ENCODE data around the gene NTSR1.

Gene NTSR1

DNA sequence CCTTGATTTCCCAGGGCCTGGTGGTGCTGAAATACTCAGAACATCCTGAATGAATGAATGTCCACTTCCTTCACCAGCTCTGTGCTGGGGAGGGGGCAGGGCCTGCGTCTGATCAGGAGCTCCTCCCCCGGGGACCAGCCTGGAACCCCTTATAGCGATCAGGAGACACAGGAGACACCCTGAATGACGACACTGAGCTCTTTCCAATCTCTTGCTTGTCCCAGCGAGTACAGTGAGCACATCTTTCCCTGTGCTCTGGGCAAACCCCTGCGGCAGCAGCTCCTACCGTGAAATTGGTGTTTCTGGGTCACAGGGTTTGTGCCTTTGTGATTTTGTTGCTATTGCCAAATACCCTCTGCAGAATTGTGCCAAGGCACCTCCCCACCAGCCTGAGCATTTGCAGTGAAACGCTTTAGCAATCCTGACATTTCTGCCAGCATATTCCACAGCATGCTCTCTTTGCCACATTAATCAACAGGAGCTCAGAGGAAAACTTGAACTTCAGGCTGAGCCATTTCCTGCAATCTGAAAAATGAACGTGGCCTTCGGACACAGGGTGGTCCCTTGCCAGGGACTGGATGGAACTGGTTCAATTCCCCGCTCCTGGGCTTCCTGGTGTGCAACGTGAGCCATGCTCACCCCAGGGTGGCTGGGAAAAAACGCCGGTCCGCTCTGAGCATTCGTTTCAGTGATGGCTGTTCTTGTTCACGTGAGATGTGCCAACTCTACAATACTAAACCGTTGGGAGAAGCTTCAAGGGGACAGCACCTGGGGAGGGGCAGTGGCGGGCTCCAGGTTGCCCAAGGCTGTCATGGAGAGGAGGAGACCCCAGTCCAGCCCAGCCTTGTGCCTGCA, 64.6 kb downstream of the NTSR1 start:
- Histone ChIP-seq H3K36me3 (ENCODE audit: control insufficient read depth, insufficient read depth, low read length) (no peaks in the 10 kb centered on the region), H3K4me3 (ENCODE audit: extremely low read depth, insufficient read depth, low read length, poor library complexity, severe bottlenecking) (no peak overlapping the region), H3K27ac (ENCODE audit: low read depth, low read length, severe bottlenecking) (no peak overlapping the region), H3K9me3 (ENCODE audit: control insufficient read depth, low read length) (no peaks in the 10 kb centered on the region), H3K4me1 (ENCODE audit: control insufficient read depth, insufficient read depth, low read length, poor library complexity, severe bottlenecking) (peaks cover 10% of the 10 kb centered on the region)
- 80 to 90% methylated on average over 17 to 18 of the region's 19 CpGs for WGBS, 2 experiments (ENCODE audit: insufficient coverage in 2 of 2)

DNA sequence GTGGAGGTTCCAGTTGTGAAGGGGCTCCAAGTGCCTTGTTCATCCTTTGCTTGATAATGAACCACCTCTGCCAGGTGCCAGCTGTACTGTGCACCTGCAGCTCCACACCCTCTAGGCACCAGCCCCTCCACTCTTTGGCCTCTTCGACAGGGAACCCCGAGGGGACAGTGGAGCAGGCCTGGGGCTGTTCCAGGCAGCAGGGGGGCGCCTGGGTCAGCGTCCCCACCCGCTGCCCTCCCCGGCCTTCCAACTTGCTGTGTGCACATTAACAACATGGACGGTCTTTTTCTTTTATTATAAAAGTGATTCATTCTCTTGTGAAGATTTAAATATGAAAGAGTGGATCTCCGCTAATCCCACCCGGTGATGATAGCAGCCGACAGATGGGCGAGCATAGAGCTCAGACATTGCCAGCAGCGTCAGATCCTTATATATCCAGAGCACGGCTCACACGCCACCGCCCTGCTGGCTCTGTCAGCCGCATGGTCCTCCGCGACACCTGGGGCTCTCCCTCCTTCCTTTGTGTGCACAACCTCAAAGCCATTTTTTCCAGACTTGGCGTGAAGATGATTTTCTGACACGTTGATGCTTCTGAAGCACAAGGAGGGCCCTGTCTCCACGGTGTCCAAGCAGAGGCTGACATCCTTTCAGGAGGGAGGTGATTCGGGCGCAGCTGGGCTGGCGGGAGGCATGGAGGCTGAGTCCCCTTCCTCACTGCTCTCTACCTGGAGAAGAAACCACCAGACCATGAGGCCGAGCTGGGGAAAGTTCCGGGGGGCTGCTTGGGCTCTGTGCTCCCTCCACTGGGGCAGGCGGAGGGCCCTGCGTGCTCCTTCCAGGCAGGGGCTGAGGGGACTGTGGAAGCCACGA, 65.4 kb downstream of the NTSR1 start:
- Histone ChIP-seq H3K4me1 (ENCODE audit: control insufficient read depth, insufficient read depth, low read length, poor library complexity, severe bottlenecking) (peaks cover 4% of the 10 kb centered on the region), H3K36me3 (ENCODE audit: control insufficient read depth, insufficient read depth, low read length) (no peaks in the 10 kb centered on the region), H3K27ac (ENCODE audit: low read depth, low read length, severe bottlenecking) (no peak overlapping the region), H3K9me3 (ENCODE audit: control insufficient read depth, low read length) (no peaks in the 10 kb centered on the region), H3K4me3 (ENCODE audit: extremely low read depth, insufficient read depth, low read length, poor library complexity, severe bottlenecking) (no peak overlapping the region)
- WGBS, 2 experiments (ENCODE audit: insufficient coverage in 2 of 2), result 92 to 93% methylated on average over 22 to 23 of the region's 29 CpGs

DNA sequence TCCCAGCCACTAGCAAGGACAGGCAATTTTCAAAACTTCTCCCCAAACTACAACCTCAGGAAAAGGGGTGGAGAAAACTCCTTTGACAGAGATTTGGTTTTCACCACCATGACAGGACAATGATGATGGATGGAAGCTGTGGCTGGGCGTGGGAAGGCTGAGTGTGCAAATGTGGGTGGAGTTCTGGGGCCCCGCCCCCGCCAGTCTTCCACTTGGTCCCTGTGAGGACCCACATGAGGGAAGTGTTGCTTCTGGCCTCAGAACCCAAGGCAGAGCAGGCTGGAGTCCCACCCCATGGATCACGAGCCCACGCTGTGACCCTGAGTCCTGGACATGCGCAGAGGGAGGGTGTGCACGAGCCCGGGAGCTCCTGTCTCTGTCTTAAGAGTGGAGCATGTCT, 66.1 kb downstream of the NTSR1 start:
- WGBS, 2 experiments (ENCODE audit: insufficient coverage in 2 of 2), result 86 to 91% methylated on average over 6 to 7 of the region's 8 CpGs
- no peaks in the 10 kb centered on the region for H3K36me3 ChIP-seq (ENCODE audit: control insufficient read depth, insufficient read depth, low read length)
- no peak overlapping the region for H3K27ac ChIP-seq (ENCODE audit: low read depth, low read length, severe bottlenecking)
- no peaks in the 10 kb centered on the region for H3K9me3 ChIP-seq (ENCODE audit: control insufficient read depth, low read length)
- peaks cover 4% of the 10 kb centered on the region for H3K4me1 ChIP-seq (ENCODE audit: control insufficient read depth, insufficient read depth, low read length, poor library complexity, severe bottlenecking)
- H3K4me3 ChIP-seq (ENCODE audit: extremely low read depth, insufficient read depth, low read length, poor library complexity, severe bottlenecking), result no peak overlapping the region

DNA sequence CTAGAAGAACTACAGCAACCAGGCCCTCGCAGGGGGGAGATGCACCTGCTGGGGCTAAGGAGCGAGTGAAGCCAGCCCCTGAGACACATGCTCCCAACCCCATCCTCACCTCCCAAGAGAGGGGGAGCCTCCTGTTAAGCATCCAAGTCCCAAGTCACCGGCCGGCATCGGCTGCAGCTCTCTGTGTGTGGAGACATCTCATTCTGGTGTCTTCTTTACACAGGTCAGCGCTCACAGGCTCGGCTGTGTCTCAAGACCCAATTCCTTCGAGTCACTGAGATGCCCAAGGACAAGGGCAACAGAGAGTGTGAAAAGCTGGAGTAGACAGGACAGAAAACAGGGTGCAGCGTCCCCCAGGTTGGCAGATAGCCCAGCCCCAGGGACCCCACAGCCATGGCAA, 66.6 kb downstream of the NTSR1 start:
- H3K27ac ChIP-seq (ENCODE audit: low read depth, low read length, severe bottlenecking), result no peak overlapping the region
- H3K4me3 ChIP-seq (ENCODE audit: extremely low read depth, insufficient read depth, low read length, poor library complexity, severe bottlenecking), result no peak overlapping the region
- H3K9me3 ChIP-seq (ENCODE audit: control insufficient read depth, low read length), result no peaks in the 10 kb centered on the region
- WGBS, 2 experiments (ENCODE audit: insufficient coverage in 2 of 2), result 92 to 98% methylated on average over 6 to 7 of the region's 9 CpGs
- no peaks in the 10 kb centered on the region for H3K36me3 ChIP-seq (ENCODE audit: control insufficient read depth, insufficient read depth, low read length)
- H3K4me1 ChIP-seq (ENCODE audit: control insufficient read depth, insufficient read depth, low read length, poor library complexity, severe bottlenecking), result peaks cover 4% of the 10 kb centered on the region

DNA sequence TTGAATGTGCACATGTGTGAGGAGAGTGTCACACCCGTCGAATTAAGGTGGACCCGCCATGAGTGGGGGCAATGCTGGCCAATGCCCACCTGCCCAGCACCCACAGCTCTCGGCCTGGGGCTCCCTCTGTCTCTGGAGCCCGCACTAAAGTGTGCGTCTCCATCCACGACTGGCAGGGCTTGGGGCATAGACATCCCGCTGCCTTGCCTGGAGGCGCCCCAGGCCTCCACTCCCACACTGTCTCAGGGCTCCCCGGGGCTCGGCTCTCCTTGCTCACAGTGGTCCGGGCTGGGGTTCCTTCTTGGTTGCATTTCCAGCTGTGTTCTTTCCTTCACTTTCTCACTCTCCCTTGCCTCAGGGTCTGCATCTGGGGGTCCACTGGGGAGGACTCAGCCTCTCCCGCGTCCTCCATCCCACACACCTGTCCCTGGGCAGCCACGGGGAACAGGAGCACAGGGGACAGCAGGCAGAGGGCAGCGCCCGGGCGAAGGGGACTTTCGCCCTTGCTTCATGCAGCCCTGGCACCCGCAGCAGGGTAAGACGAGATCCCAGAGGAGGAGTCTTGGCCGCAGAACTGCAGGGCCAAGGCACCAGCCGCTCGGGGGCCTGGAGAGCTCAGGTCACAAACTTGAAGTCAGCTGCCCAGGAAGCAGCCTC, 67.5 kb downstream of the NTSR1 start:
- 94 to 97% methylated on average over 24 of the region's 24 CpGs for WGBS, 2 experiments (ENCODE audit: insufficient coverage in 2 of 2)
- peaks cover 4% of the 10 kb centered on the region for H3K4me1 ChIP-seq (ENCODE audit: control insufficient read depth, insufficient read depth, low read length, poor library complexity, severe bottlenecking)
- no peak overlapping the region for H3K4me3 ChIP-seq (ENCODE audit: extremely low read depth, insufficient read depth, low read length, poor library complexity, severe bottlenecking)
- no peak overlapping the region for H3K27ac ChIP-seq (ENCODE audit: low read depth, low read length, severe bottlenecking)
- H3K36me3 ChIP-seq (ENCODE audit: control insufficient read depth, insufficient read depth, low read length), result no peaks in the 10 kb centered on the region
- H3K9me3 ChIP-seq (ENCODE audit: control insufficient read depth, low read length), result no peaks in the 10 kb centered on the region

DNA sequence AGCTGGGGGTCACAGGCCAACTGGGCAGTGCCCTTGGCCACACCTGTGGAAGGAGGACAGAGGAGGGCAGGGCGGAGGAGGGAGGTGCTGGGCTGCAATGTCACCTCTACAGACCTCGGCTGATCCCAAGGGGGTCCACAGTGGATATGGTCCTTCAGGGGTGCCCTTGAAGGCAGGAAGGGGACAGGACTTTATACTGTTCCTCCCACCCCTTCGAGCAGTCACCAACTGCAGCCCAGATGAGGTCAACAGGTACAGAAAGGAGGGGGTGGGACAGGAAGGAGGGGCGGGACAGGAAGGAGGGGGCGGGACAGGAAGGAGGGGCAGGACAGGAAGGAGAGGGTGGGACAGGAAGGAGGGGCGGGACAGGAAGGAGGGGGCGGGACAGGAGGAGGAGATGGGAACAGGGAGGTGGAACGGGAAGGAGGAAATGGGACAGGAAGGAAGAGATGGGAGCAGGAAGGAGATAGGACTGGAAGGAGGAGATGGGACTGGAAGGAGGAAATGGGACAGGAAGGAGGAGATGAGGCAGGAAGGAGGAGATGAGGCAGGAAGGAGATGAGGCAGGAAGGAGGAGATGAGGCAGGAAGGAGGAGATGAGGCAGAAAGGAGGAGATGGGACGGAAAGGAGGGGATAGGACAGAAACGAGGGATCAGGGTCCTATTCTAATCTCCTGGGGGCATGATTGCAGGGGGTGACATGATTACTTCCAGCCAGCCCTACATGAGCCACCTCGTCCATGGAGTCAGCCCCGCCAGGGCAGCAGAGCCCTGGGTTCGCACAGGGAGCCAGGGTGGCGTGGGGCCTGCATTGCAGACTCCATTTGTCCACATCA, 68.3 kb downstream of the NTSR1 start:
- no peak overlapping the region for H3K4me3 ChIP-seq (ENCODE audit: extremely low read depth, insufficient read depth, low read length, poor library complexity, severe bottlenecking)
- WGBS, 2 experiments (ENCODE audit: insufficient coverage in 2 of 2), result 83 to 87% methylated on average over 12 of the region's 14 CpGs
- H3K9me3 ChIP-seq (ENCODE audit: control insufficient read depth, low read length), result no peaks in the 10 kb centered on the region

DNA sequence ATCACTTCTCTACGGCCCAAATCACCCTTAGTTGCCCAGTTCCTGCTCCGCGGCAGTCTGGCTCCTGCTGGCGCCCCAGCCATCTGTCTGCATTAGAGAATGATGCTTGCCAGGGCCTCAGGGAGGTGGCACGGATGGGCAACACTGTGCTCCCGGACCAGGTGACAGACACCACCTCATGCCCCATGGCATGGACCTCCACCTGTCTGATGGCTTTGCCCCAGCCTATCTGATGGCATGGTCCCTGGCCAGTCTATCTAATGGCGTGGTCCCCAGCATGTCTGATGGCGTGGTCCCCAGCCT, 68.8 kb downstream of the NTSR1 start:
- peaks cover 4% of the 10 kb centered on the region for H3K4me1 ChIP-seq (ENCODE audit: control insufficient read depth, insufficient read depth, low read length, poor library complexity, severe bottlenecking)
- 95 to 98% methylated on average over 8 of the region's 8 CpGs for WGBS, 2 experiments (ENCODE audit: insufficient coverage in 2 of 2)
- H3K4me3 ChIP-seq (ENCODE audit: extremely low read depth, insufficient read depth, low read length, poor library complexity, severe bottlenecking), result no peak overlapping the region
- no peaks in the 10 kb centered on the region for H3K9me3 ChIP-seq (ENCODE audit: control insufficient read depth, low read length)
- H3K27ac ChIP-seq (ENCODE audit: low read depth, low read length, severe bottlenecking), result no peak overlapping the region
- no peaks in the 10 kb centered on the region for H3K36me3 ChIP-seq (ENCODE audit: control insufficient read depth, insufficient read depth, low read length)

More for the DNA sequence above, 68.3 kb downstream of the NTSR1 start:
- no peaks in the 10 kb centered on the region for H3K36me3 ChIP-seq (ENCODE audit: control insufficient read depth, insufficient read depth, low read length)
- H3K4me1 ChIP-seq (ENCODE audit: control insufficient read depth, insufficient read depth, low read length, poor library complexity, severe bottlenecking), result peaks cover 4% of the 10 kb centered on the region
- no peak overlapping the region for H3K27ac ChIP-seq (ENCODE audit: low read depth, low read length, severe bottlenecking)

DNA sequence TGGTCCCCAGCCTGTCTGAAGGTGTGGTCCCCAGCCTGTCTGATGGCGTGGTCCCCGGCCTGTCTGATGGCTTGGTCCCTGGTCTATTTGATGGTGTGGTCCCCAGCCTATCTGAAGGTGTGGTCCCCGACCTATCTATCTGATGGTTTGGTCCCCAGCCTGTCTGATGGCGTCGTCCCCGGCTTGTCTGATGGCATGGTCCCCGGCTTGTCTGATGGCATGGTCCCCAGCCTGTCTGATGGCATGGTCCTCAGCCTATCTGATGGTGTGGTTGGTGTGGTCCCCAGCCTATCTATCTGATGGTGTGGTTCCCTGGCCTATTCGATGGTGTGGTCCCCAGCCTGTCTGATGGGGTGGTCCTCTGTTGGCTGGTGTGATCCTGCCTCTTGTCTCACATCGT, 69.4 kb downstream of the NTSR1 start:
- 91 to 94% methylated on average over 5 to 9 of the region's 9 CpGs for WGBS, 2 experiments (ENCODE audit: insufficient coverage in 2 of 2)
- Histone ChIP-seq H3K9me3 (ENCODE audit: control insufficient read depth, low read length) (no peaks in the 10 kb centered on the region), H3K36me3 (ENCODE audit: control insufficient read depth, insufficient read depth, low read length) (no peaks in the 10 kb centered on the region), H3K4me1 (ENCODE audit: control insufficient read depth, insufficient read depth, low read length, poor library complexity, severe bottlenecking) (no peaks in the 10 kb centered on the region), H3K4me3 (ENCODE audit: extremely low read depth, insufficient read depth, low read length, poor library complexity, severe bottlenecking) (no peak overlapping the region), H3K27ac (ENCODE audit: low read depth, low read length, severe bottlenecking) (no peak overlapping the region)

DNA sequence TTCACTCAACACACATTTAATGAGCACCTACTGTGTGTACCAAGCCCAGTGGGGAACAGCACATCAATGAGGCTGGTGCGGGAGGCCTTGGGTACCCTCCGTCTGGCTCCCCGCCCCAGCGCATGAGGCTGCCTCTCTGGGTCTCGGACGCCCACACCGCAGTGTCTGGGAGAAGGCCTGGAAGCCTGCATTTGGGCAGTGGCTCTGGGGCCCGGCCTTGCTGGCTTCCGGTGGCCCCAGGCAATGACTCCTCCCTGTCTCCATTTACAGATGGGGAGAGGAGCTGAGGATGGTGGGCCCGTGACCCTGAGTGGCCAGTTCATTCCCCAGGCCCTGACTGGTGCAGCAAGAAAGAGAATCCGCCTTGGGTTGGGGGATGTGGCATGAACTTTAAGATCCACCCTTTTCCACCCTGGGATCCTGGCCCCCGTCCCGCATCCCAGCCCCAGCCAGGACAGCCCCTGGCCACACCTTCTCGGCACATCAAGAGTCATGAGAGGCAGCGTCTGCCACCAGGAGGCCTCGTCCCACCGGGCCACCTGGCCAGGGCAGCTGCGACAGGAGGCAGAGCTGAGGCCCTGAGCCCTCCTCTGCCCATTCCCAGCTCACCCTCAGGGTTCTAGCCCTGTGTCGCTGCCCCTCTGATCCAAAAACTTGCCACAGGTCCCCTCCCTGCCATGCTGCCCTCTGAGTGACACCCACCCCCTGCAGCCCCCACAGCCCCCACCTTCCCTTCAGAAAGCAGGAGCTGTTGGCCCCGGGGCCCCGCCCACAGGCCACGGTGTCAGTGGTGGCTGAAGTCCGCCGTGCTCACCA, 70.2 kb downstream of the NTSR1 start:
- Histone ChIP-seq H3K9me3 (ENCODE audit: control insufficient read depth, low read length) (no peaks in the 10 kb centered on the region), H3K4me1 (ENCODE audit: control insufficient read depth, insufficient read depth, low read length, poor library complexity, severe bottlenecking) (no peaks in the 10 kb centered on the region), H3K27ac (ENCODE audit: low read depth, low read length, severe bottlenecking) (no peak overlapping the region), H3K4me3 (ENCODE audit: extremely low read depth, insufficient read depth, low read length, poor library complexity, severe bottlenecking) (no peak overlapping the region), H3K36me3 (ENCODE audit: control insufficient read depth, insufficient read depth, low read length) (no peaks in the 10 kb centered on the region)
- WGBS, 2 experiments (ENCODE audit: insufficient coverage in 2 of 2), result 69 to 75% methylated on average over 17 to 19 of the region's 24 CpGs

DNA sequence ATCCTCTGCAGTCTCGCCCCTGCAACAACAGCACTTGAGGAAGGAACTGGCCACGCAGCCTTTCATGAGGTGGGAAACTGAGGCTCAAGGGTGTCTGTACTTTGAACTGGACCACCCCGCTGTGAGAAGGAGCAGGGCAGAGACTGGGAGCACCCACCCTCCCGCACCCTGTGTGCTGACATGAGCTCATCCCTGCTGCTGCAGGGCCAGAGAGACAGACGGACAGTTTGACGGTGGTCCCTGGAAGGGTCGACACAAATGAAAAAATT, 70.7 kb downstream of the NTSR1 start:
- Histone ChIP-seq H3K27ac (ENCODE audit: low read depth, low read length, severe bottlenecking) (no peak overlapping the region), H3K4me1 (ENCODE audit: control insufficient read depth, insufficient read depth, low read length, poor library complexity, severe bottlenecking) (no peaks in the 10 kb centered on the region), H3K36me3 (ENCODE audit: control insufficient read depth, insufficient read depth, low read length) (no peaks in the 10 kb centered on the region), H3K9me3 (ENCODE audit: control insufficient read depth, low read length) (no peaks in the 10 kb centered on the region), H3K4me3 (ENCODE audit: extremely low read depth, insufficient read depth, low read length, poor library complexity, severe bottlenecking) (no peak overlapping the region)
- 97 to 100% methylated on average over 4 to 6 of the region's 7 CpGs for WGBS, 2 experiments (ENCODE audit: insufficient coverage in 2 of 2)

Measured in mesodermal cell (in vitro differentiated cells).